Ishikawa (cell line): ENCODE measurements around the gene SDHAF2.

Experiments used
- CEBPB ChIP-seq: IDR thresholded peaks from 2 replicates; pipeline ENCODE4 v1.6.1; 2012
- CREB1 ChIP-seq: IDR thresholded peaks from 2 replicates; pipeline ENCODE4 v1.6.1; 2012; ENCODE audit warnings: low read depth
- EGR1 ChIP-seq: IDR thresholded peaks from 2 replicates; pipeline ENCODE4 v1.6.1; 2012
- EP300 ChIP-seq: IDR thresholded peaks from 2 replicates; pipeline ENCODE4 v1.6.1; 2012; ENCODE audit warnings: borderline replicate concordance
- FOXM1 ChIP-seq: IDR thresholded peaks from 2 replicates; pipeline ENCODE4 v1.6.1; 2012; ENCODE audit warnings: low read depth, borderline replicate concordance
- MAX ChIP-seq: IDR thresholded peaks from 2 replicates; pipeline ENCODE4 v1.6.1; 2012
- NFIC ChIP-seq: IDR thresholded peaks from 2 replicates; pipeline ENCODE4 v1.6.1; 2012
- RAD21 ChIP-seq: IDR thresholded peaks from 2 replicates; pipeline ENCODE4 v1.6.1; 2012; ENCODE audit warnings: low read depth
- REST ChIP-seq: IDR thresholded peaks from 2 replicates; pipeline ENCODE4 v1.6.1; 2012; ENCODE audit warnings: low read depth, mild to moderate bottlenecking
- TAF1 ChIP-seq: IDR thresholded peaks from 2 replicates; pipeline ENCODE4 v1.6.1; 2012; ENCODE audit warnings: low read depth, mild to moderate bottlenecking
- TCF12 ChIP-seq: IDR thresholded peaks from 2 replicates; pipeline ENCODE4 v1.6.1; 2012; ENCODE audit warnings: low read depth
- TEAD4 ChIP-seq: IDR thresholded peaks from 2 replicates; pipeline ENCODE4 v1.6.1; 2012
- USF1 ChIP-seq: IDR thresholded peaks from 2 replicates; pipeline ENCODE4 v1.6.1; 2012
- YY1 ChIP-seq: IDR thresholded peaks from 2 replicates; pipeline ENCODE4 v1.6.1; 2012; ENCODE audit warnings: low read depth
- ZBTB7A ChIP-seq: IDR thresholded peaks from 2 replicates; pipeline ENCODE4 v1.6.1; 2012; ENCODE audit warnings: low read depth

Gene SDHAF2

GRCh38 chr11:61460986-61461385, 31.1 kb downstream of the SDHAF2 start:
- TF ChIP-seq ZBTB7A: no peak
- TF ChIP-seq TAF1: no peak
- TF ChIP-seq RAD21: no peak
- TF ChIP-seq NFIC: no peak
- no peak for TF ChIP-seq CREB1
- TF ChIP-seq USF1: no peak
- TF ChIP-seq TEAD4: no peak
- TF ChIP-seq TCF12: no peak
- no peak for TF ChIP-seq EGR1
- TF ChIP-seq EP300: no peak
- no peak for TF ChIP-seq FOXM1
- no peak for TF ChIP-seq CEBPB
- no peak for TF ChIP-seq YY1
- no peak for TF ChIP-seq MAX

GRCh38 chr11:61468002-61468401, 38.1 kb downstream of the SDHAF2 start:
- TF ChIP-seq NFIC (no peak), TAF1 (no peak), RAD21 (no peak), CEBPB (no peak), TCF12 (no peak), FOXM1 (no peak), YY1 (no peak), MAX (no peak), EP300 (no peak), USF1 (no peak), TEAD4 (no peak), CREB1 (no peak), EGR1 (no peak), REST (no peak), ZBTB7A (no peak)

- TF ChIP-seq TEAD4 (no peak), NFIC (no peak), TAF1 (no peak), EP300 (no peak), CREB1 (no peak), FOXM1 (no peak), MAX (no peak), ZBTB7A (no peak), USF1 (no peak), RAD21 (no peak), CEBPB (no peak), REST (no peak), TCF12 (no peak), EGR1 (no peak), YY1 (no peak)
Observed at GRCh38 chr11:61472282-61472681, 42.4 kb downstream of the SDHAF2 start.

GRCh38 chr11:61472868-61473267, 42.9 kb downstream of the SDHAF2 start:
- TF ChIP-seq FOXM1: no peak
- TF ChIP-seq CREB1: no peak
- no peak for TF ChIP-seq REST
- TF ChIP-seq NFIC: no peak
- TF ChIP-seq RAD21: no peak
- TF ChIP-seq TEAD4: no peak
- no peak for TF ChIP-seq MAX
- no peak for TF ChIP-seq EP300
